CD14-positive monocyte (primary cell): ENCODE results near the gene TMEM114. TPM values are rescaled to one million over a fixed set of nuclear protein-coding genes. Genes with fewer than 3 reads are reported as not detected.

Source experiments
- DNase-seq, 3 donors: peaks; one replicate each; pipeline ENCODE4 v3.0.0-alpha.2; 2011 to 2022
- H2AFZ ChIP-seq: 2 replicates; pipeline ENCODE4 v1.6.0; 2012; ENCODE audit warnings: mild to moderate bottlenecking, low read depth, low read length, inconsistent platforms; ENCODE audit not compliant: insufficient read depth, poor library complexity, severe bottlenecking
- H3K27ac ChIP-seq, 2 donors: 1 replicate in 1 of 2; 2 replicates in 1 of 2; pipeline ENCODE4 v1.5.1; 2012 to 2013; ENCODE audit warnings: low read length in 2 of 2, control low read depth in 1 of 2, inconsistent platforms in 1 of 2, low read depth in 1 of 2, mild to moderate bottlenecking in 1 of 2
- H3K27me3 ChIP-seq, 2 donors: one replicate each; pipeline versions ENCODE4 v1.6.0 to v1.6.1; 2011 to 2013; ENCODE audit warnings: low read length in 2 of 2; ENCODE audit not compliant: control insufficient read depth in 2 of 2, insufficient read depth in 2 of 2
- H3K36me3 ChIP-seq, 2 donors: replicated peaks in 1 of 2; 1 replicate in 1 of 2; 2 replicates in 1 of 2; pipeline versions ENCODE4 v1.5.1 to v1.6.1; 2012 to 2013; ENCODE audit warnings: low read length in 2 of 2, control low read depth in 1 of 2, inconsistent platforms in 1 of 2, mild to moderate bottlenecking in 1 of 2; ENCODE audit not compliant: insufficient read depth in 2 of 2, control insufficient read depth in 1 of 2
- H3K4me1 ChIP-seq, 2 donors: 1 replicate in 1 of 2; 2 replicates in 1 of 2; pipeline versions ENCODE4 v1.5.1 to v1.6.1; 2012 to 2013; ENCODE audit warnings: low read length in 2 of 2, control low read depth in 1 of 2, inconsistent platforms in 1 of 2, mild to moderate bottlenecking in 1 of 2, moderate library complexity in 1 of 2; ENCODE audit not compliant: insufficient read depth in 2 of 2, control insufficient read depth in 1 of 2
- H3K4me2 ChIP-seq: replicated peaks from 2 replicates; pipeline ENCODE3; 2012; ENCODE audit warnings: low read length, moderate library complexity, mild to moderate bottlenecking; ENCODE audit not compliant: poor library complexity, severe bottlenecking; ENCODE audit errors: extremely low read depth
- H3K4me3 ChIP-seq, 3 experiments: fragments of 200-600 bp in 1 of 3; sonication (generic) in 1 of 3; replicated peaks in 1 of 3; 1 replicate in 2 of 3; 2 replicates in 1 of 3; pipeline ENCODE4 v1.5.1; 2011 to 2013; ENCODE audit warnings: low read length in 3 of 3, mild to moderate bottlenecking in 3 of 3, control low read depth in 2 of 3, low read depth in 2 of 3, inconsistent platforms in 1 of 3, moderate library complexity in 1 of 3
- H3K79me2 ChIP-seq: 2 replicates; pipeline ENCODE4 v1.6.0; 2012; ENCODE audit warnings: mild to moderate bottlenecking, control low read depth, inconsistent platforms, low read length, moderate library complexity; ENCODE audit not compliant: insufficient read depth
- H3K9ac ChIP-seq: 2 replicates; pipeline ENCODE4 v1.6.0; 2017; ENCODE audit warnings: low read length, mild to moderate bottlenecking; ENCODE audit not compliant: insufficient read depth, poor library complexity, severe bottlenecking
- H3K9me3 ChIP-seq, 2 donors: replicated peaks in 1 of 2; 1 replicate in 1 of 2; 2 replicates in 1 of 2; pipeline versions ENCODE4 v1.5.1 to v1.6.1; 2012 to 2013; ENCODE audit warnings: low read length in 2 of 2, control low read depth in 1 of 2; ENCODE audit not compliant: control insufficient read depth in 1 of 2, insufficient read depth in 1 of 2
- H4K20me1 ChIP-seq: 2 replicates; pipeline ENCODE4 v1.6.0; 2012; ENCODE audit warnings: mild to moderate bottlenecking, low read length, control low read depth, moderate library complexity; ENCODE audit not compliant: insufficient read depth
- H3K27ac Mint-ChIP-seq, 7 donors: one replicate each; pipeline ENCODE4 v1.8.0; 2020; ENCODE audit warnings: mild to moderate bottlenecking in 7 of 7, mixed read lengths in 7 of 7, moderate library complexity in 6 of 7, inconsistent platforms in 2 of 7
- H3K27me3 Mint-ChIP-seq, 3 donors: one replicate each; pipeline ENCODE4 v1.8.0; 2021 to 2022; ENCODE audit warnings: low read depth in 3 of 3, mild to moderate bottlenecking in 3 of 3, mixed read lengths in 3 of 3, moderate library complexity in 3 of 3, inconsistent platforms in 1 of 3
- H3K36me3 Mint-ChIP-seq, 2 donors: one replicate each; pipeline ENCODE4 v1.8.0; 2020; ENCODE audit warnings: mixed read lengths in 2 of 2, inconsistent platforms in 1 of 2, mild to moderate bottlenecking in 1 of 2
- H3K4me1 Mint-ChIP-seq: one replicate; pipeline ENCODE4 v1.8.0; 2020; ENCODE audit warnings: mild to moderate bottlenecking, mixed read lengths
- H3K4me3 Mint-ChIP-seq, 2 donors: one replicate each; pipeline ENCODE4 v1.8.0; 2020; ENCODE audit warnings: mild to moderate bottlenecking in 2 of 2, mixed read lengths in 2 of 2, moderate library complexity in 1 of 2
- H3K9me3 Mint-ChIP-seq, 7 donors: one replicate each; pipeline ENCODE4 v1.8.0; 2020 to 2022; ENCODE audit warnings: mixed read lengths in 7 of 7, mild to moderate bottlenecking in 6 of 7, moderate library complexity in 6 of 7, inconsistent platforms in 2 of 7
- WGBS: methylation state at CpG from one replicate; pipeline ENCODE4 v1.1.5; 2013; ENCODE audit warnings: missing lambda C conversion rate; ENCODE audit not compliant: insufficient coverage; 5-methylcytosine and 5-hydroxymethylcytosine counted together
- intact Hi-C, 2 donors: fragments of 100-400 bp; cut with micrococcal nuclease; formaldehyde crosslinking; loops; one replicate each; pipeline versions ENCODE4 v1.15.0 to v1.15.1; 2023
- polyA plus RNA-seq, 3 donors: library from polyadenylated mRNA; depleted of rRNA in 1 of 3; unstranded in 2 of 3; stranded (reverse) in 1 of 3; fragments of 300-500 nt in 2 of 3; fragments of >200 nt in 1 of 3; fragmentation: Illumina TruSeq in 2 of 3; gene quantifications; 1 replicate in 2 of 3; 2 replicates in 1 of 3; pipeline ENCODE4 v1.2.3, GENCODE V29; 2012 to 2021
- TF ChIP-seq, protein P1 (sequence below): fragments of 200-600 bp; IDR thresholded peaks from one replicate; pipeline ENCODE4 v1.8.0; 2022; ENCODE audit warnings: antibody characterized with exemption, mild to moderate bottlenecking

Gene TMEM114
- polyA plus RNA-seq, 3 donors, result not detected

DNA sequence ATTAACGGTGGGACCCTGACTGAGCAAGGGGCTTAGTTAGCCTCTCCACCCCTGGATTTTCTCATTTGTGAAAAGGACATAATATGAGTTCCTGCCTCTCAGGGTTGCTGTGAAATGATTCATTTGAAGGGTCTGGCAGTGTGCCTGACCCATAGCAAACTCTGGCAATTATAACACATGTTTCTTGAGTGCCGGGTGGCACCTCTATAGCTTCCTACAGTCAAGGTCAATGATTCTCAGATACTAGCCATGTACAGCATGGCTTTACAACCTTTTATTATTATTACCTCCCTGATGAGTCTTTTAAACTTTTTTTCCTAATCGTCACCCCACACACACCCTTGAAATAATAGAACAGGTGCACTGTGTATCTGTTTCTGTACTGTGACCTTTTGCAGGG lies 42.1 kb downstream of the TMEM114 start:
- H3K4me2 ChIP-seq, result no peak overlapping the region
- no peaks in the 10 kb centered on the region for H3K9me3 ChIP-seq
- WGBS, result 93% methylated on average over 2 of the region's 3 CpGs
- Mint-ChIP-seq H3K4me3 (no peak overlapping the region), H3K36me3 (no peaks in the 10 kb centered on the region), H3K4me1 (no peaks in the 10 kb centered on the region), H3K9me3 (peaks cover 0 to 1% (median 0%) of the 10 kb centered on the region in 7 donors), H3K27me3 (peaks cover 11 to 24% (median 11%) of the 10 kb centered on the region in 3 donors), H3K27ac (no peak overlapping the region)
- H3K79me2 ChIP-seq, result no peaks in the 10 kb centered on the region
- H3K27me3 ChIP-seq, result peaks cover 0 to 4% of the 10 kb centered on the region in 2 donors
- no peak overlapping the region for H3K27ac ChIP-seq
- no peaks in the 10 kb centered on the region for H4K20me1 ChIP-seq
- H3K36me3 ChIP-seq, result no peaks in the 10 kb centered on the region
- H3K4me3 ChIP-seq, result no peak overlapping the region
- no peak overlapping the region for H3K9ac ChIP-seq
- TF ChIP-seq, protein P1, sequence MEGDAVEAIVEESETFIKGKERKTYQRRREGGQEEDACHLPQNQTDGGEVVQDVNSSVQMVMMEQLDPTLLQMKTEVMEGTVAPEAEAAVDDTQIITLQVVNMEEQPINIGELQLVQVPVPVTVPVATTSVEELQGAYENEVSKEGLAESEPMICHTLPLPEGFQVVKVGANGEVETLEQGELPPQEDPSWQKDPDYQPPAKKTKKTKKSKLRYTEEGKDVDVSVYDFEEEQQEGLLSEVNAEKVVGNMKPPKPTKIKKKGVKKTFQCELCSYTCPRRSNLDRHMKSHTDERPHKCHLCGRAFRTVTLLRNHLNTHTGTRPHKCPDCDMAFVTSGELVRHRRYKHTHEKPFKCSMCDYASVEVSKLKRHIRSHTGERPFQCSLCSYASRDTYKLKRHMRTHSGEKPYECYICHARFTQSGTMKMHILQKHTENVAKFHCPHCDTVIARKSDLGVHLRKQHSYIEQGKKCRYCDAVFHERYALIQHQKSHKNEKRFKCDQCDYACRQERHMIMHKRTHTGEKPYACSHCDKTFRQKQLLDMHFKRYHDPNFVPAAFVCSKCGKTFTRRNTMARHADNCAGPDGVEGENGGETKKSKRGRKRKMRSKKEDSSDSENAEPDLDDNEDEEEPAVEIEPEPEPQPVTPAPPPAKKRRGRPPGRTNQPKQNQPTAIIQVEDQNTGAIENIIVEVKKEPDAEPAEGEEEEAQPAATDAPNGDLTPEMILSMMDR, result no peak
- H2AFZ ChIP-seq, result no peak overlapping the region
- intact Hi-C loops, result no loop called here
- no peaks in the 10 kb centered on the region for H3K4me1 ChIP-seq
- DNase-seq, result no peak

- Mint-ChIP-seq H3K4me3 (no peak overlapping the region), H3K27me3 (peaks cover 7 to 20% (median 10%) of the 10 kb centered on the region in 3 donors), H3K9me3 (no peaks in the 10 kb centered on the region)
These were observed 42.5 kb downstream of the TMEM114 start for GRCh38 chr16:8547762-8548161.

More at GRCh38 chr16:8547762-8548161, 42.5 kb downstream of the TMEM114 start:
- DNase-seq, result no peak
- no peaks in the 10 kb centered on the region for H3K4me1 ChIP-seq
- H3K4me1 Mint-ChIP-seq, result no peaks in the 10 kb centered on the region
- H3K9me3 ChIP-seq, result no peaks in the 10 kb centered on the region
- H3K36me3 ChIP-seq, result no peaks in the 10 kb centered on the region
- peaks cover 0 to 4% of the 10 kb centered on the region in 2 donors for H3K27me3 ChIP-seq
- H3K9ac ChIP-seq, result no peak overlapping the region
- intact Hi-C loops, result no loop called here
- H3K4me2 ChIP-seq, result no peak overlapping the region
- no peaks in the 10 kb centered on the region for H3K36me3 Mint-ChIP-seq
- 90% methylated on average over 7 of the region's 8 CpGs for WGBS
- TF ChIP-seq, protein P1, result no peak
- no peak overlapping the region for H2AFZ ChIP-seq
- H3K4me3 ChIP-seq, result no peak overlapping the region
- no peaks in the 10 kb centered on the region for H3K79me2 ChIP-seq
- H4K20me1 ChIP-seq, result no peaks in the 10 kb centered on the region
- H3K27ac Mint-ChIP-seq, result no peak overlapping the region
- no peak overlapping the region for H3K27ac ChIP-seq
